Measurements from ENCODE around the gene CTBS. TPM values are rescaled to one million over a fixed set of nuclear protein-coding genes. Genes with fewer than 3 reads are reported as not detected.

CTBS gene
- polyA plus RNA-seq, 1 donor from 2014 or later = 0.95 TPM

GRCh38 chr1:84600796-84601195 lies 26.6 kb upstream of the CTBS start:
- no peak overlapping the region for H3K4me2 ChIP-seq (ENCODE audit: low read length)
- no peak for TF ChIP-seq TAF1 (IDR thresholded peaks at IDR 0.05; ENCODE audit: low read depth)
- no peak for TF ChIP-seq SMC3 (conservative IDR thresholded peaks at IDR 0.05; ENCODE audit: poor library complexity)
- no peak for TF ChIP-seq REST (IDR thresholded peaks at IDR 0.05; ENCODE audit: borderline replicate concordance)
- no peak for TF ChIP-seq EZH2 (IDR thresholded peaks at IDR 0.05; ENCODE audit: borderline replicate concordance, insufficient read depth, low read length, poor library complexity, severe bottlenecking)
- no peak for TF ChIP-seq EP300 (conservative IDR thresholded peaks at IDR 0.05; ENCODE audit: poor library complexity, severe bottlenecking)
- TF ChIP-seq RAD21 (conservative IDR thresholded peaks at IDR 0.05) = no peak
- TF ChIP-seq POLR2AphosphoS5 (IDR thresholded peaks at IDR 0.05) = no peak
- no peak for TF ChIP-seq CTCF (IDR thresholded peaks at IDR 0.05; ENCODE audit: poor library complexity, severe bottlenecking)
- no peak for TF ChIP-seq MXI1 (conservative IDR thresholded peaks at IDR 0.05; ENCODE audit: poor library complexity, severe bottlenecking)
- no peaks in the 10 kb centered on the region for H3K9me2 ChIP-seq (ENCODE audit: insufficient read depth, low read length)
- H3K36me3 ChIP-seq (ENCODE audit: insufficient read depth, low read length) = no peaks in the 10 kb centered on the region
- no peak overlapping the region for H2AFZ ChIP-seq (ENCODE audit: low read depth, low read length)
- H4K20me1 ChIP-seq (ENCODE audit: insufficient read depth) = no peaks in the 10 kb centered on the region
- no peaks in the 10 kb centered on the region for H3K79me2 ChIP-seq (replicated peaks; ENCODE audit: insufficient read depth, low read length)
- H3K27me3 ChIP-seq (ENCODE audit: insufficient read depth, low read depth, low read length) = no peaks in the 10 kb centered on the region
- H3F3A ChIP-seq (ENCODE audit: insufficient read depth, low read length, poor library complexity, severe bottlenecking) = no peaks in the 10 kb centered on the region
- H3K9me3 ChIP-seq (ENCODE audit: low read length) = peaks cover 10% of the 10 kb centered on the region
- no peak overlapping the region for H3K4me3 ChIP-seq (ENCODE audit: low read length)
- H3K27ac ChIP-seq (ENCODE audit: low read length) = no peak overlapping the region
- no peak overlapping the region for H3K9ac ChIP-seq (ENCODE audit: low read length)

- Histone ChIP-seq H3K9ac (ENCODE audit: low read length) (no peak overlapping the region), H3K9me3 (ENCODE audit: low read length) (no peaks in the 10 kb centered on the region), H3K27me3 (ENCODE audit: insufficient read depth, low read depth, low read length) (no peaks in the 10 kb centered on the region), H3K9me2 (ENCODE audit: insufficient read depth, low read length) (no peaks in the 10 kb centered on the region), H3K4me3 (ENCODE audit: low read length) (no peak overlapping the region), H3K27ac (ENCODE audit: low read length) (no peak overlapping the region), H3K36me3 (ENCODE audit: insufficient read depth, low read length) (no peaks in the 10 kb centered on the region), H3K4me2 (ENCODE audit: low read length) (no peak overlapping the region), H4K20me1 (ENCODE audit: insufficient read depth) (no peaks in the 10 kb centered on the region), H3F3A (ENCODE audit: insufficient read depth, low read length, poor library complexity, severe bottlenecking) (no peaks in the 10 kb centered on the region), H3K79me2 (replicated peaks; ENCODE audit: insufficient read depth, low read length) (no peaks in the 10 kb centered on the region), H2AFZ (ENCODE audit: low read depth, low read length) (no peak overlapping the region)
- TF ChIP-seq SMC3 (conservative IDR thresholded peaks at IDR 0.05; ENCODE audit: poor library complexity) = no peak
- TF ChIP-seq REST (IDR thresholded peaks at IDR 0.05; ENCODE audit: borderline replicate concordance) = no peak
- no peak for TF ChIP-seq RAD21 (conservative IDR thresholded peaks at IDR 0.05)
Measured at GRCh38 chr1:84598846-84599741, 24.9 kb upstream of the CTBS start.
